AG10803 (cell line): ENCODE data around the gene CD79A.

Experiments
- DNase-seq: peaks from one replicate; pipeline ENCODE4 v3.0.0; 2010; ENCODE audit warnings: low read depth
- H3K4me3 ChIP-seq: 2 replicates; pipeline ENCODE4 v1.5.1; 2011; ENCODE audit warnings: mild to moderate bottlenecking, low read length, control low read depth
- TF ChIP-seq, protein P1 (sequence below): conservative IDR thresholded peaks from 2 replicates; pipeline ENCODE4 v1.5.1; 2011; ENCODE audit warnings: mild to moderate bottlenecking, low read length, control low read depth, inconsistent platforms

Gene CD79A

GRCh38 chr19:41893899-41894298, 16.8 kb downstream of the CD79A start:
- no peak overlapping the region for H3K4me3 ChIP-seq
- DNase-seq, result no peak
- TF ChIP-seq, protein P1, sequence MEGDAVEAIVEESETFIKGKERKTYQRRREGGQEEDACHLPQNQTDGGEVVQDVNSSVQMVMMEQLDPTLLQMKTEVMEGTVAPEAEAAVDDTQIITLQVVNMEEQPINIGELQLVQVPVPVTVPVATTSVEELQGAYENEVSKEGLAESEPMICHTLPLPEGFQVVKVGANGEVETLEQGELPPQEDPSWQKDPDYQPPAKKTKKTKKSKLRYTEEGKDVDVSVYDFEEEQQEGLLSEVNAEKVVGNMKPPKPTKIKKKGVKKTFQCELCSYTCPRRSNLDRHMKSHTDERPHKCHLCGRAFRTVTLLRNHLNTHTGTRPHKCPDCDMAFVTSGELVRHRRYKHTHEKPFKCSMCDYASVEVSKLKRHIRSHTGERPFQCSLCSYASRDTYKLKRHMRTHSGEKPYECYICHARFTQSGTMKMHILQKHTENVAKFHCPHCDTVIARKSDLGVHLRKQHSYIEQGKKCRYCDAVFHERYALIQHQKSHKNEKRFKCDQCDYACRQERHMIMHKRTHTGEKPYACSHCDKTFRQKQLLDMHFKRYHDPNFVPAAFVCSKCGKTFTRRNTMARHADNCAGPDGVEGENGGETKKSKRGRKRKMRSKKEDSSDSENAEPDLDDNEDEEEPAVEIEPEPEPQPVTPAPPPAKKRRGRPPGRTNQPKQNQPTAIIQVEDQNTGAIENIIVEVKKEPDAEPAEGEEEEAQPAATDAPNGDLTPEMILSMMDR, result no peak

- TF ChIP-seq, protein P1, result no peak
- no peak for DNase-seq
These were observed 17.3 kb downstream of the CD79A start for GRCh38 chr19:41894350-41894749.

DNA sequence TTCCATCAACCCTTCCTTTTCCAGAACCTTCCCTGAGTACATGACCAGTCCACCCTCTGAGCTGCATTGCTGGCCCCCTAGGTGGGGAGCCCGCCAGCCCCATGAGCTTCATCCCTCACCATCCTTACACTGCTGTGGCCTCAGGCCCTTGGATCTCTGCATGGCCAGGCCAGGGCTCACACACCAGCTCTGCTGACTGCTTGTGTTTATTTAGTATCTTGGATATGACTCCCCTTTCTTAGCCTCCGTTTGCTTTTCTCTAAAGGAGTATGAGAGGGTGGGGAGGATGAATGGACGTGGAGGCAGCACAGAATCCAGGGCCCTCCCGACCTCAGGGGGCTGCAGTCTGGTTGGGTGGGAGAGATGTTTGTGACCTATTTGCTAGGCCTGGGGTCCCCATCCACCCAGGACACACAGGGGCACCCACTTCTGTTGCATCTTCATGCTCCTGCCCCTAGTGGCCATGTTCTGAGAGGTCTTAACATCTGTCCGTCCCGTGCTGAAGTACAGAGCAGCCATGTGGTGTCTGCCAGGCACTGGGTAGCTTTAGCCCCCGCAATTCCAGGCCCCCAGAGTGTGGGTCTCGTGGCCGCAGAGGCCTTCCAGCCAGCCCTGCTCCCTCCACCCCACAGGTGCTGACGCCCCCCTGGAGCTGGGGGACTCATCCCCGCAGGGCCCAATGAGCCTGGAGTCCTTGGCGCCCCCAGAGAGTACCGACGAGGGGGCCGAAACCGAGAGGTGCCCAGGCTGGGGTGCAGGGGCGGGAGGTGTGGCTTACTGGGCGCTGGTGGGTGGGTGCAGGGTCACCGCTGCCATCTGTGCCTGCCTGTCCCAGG, 18.9 kb downstream of the CD79A start:
- H3K4me3 ChIP-seq, result no peak overlapping the region
- TF ChIP-seq, protein P1, result 0 out of 2 replicates have a peak, but pooled peaks have one; percentile 5
- no peak for DNase-seq

More at GRCh38 chr19:41894350-41894749, 17.3 kb downstream of the CD79A start:
- H3K4me3 ChIP-seq, result no peak overlapping the region

DNA sequence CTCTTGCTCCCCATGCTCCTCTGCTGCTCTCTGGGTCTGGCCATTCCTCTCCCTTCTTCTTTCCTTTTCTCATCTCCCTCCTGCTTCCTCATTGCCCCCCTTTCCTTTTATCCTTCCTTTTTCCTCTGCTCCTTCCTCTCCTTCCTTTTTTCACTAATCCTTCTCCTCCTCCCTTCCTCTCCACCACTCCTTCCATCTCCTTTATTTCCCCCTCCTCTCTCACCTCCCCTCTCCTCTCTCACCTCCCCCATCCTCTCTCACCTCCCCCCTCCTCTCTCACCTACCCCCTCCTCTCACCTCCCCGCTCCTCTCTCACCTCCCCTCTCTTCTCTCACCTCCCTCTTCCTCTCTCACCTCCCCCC, 19.5 kb downstream of the CD79A start:
- DNase-seq, result no peak
- TF ChIP-seq, protein P1, result no peak

DNA sequence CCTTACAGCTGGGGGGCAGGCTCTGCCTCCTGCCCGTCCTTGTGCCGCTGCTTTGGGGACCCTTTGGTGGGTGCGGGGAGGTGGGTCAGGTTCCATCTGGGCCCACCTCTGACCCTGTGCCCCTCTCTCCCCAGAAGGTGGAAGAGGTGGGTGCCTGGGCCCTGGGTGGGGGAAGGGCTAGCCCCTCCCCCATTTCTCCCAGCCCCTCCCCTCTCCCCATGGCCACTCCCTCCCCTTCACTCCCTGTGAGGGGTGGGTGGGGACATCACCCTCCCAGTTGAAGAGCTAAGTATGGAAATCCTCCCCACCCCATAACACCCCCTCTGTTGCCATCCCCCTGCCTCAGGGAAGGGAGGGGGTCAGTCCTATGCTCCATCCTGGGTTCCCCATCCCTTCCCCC, 20.1 kb downstream of the CD79A start:
- DNase-seq, result no peak
- no peak overlapping the region for H3K4me3 ChIP-seq
- TF ChIP-seq, protein P1, result no peak

More for the DNA sequence above, 19.5 kb downstream of the CD79A start:
- H3K4me3 ChIP-seq, result no peak overlapping the region

GRCh38 chr19:41897820-41898219, 20.7 kb downstream of the CD79A start:
- no peak for DNase-seq
- no peak overlapping the region for H3K4me3 ChIP-seq
- TF ChIP-seq, protein P1, result no peak

DNA sequence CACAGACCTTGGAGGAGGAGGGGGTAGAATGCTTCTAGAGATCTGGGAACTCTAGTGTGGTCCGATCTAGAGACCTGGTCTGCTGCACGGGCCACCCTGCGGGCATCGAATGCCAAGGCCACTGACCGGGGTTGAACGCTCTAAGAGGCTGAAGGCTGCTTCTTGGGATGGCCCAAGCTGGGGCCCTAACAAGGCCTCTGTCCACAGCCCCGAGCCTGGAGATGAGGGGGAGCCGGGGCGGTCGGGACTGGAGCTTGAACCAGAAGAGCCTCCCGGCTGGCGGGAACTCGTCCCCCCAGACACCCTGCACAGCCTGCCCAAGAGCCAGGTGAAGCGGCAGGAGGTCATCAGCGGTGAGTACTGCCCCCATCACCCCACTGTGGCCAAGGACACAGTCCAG, 21.2 kb downstream of the CD79A start:
- H3K4me3 ChIP-seq, result no peak overlapping the region
- TF ChIP-seq, protein P1, result no peak
- no peak for DNase-seq
